WERI-Rb-1 (cell line): ENCODE measurements around the gene RAET1L.

ENCODE experiments used
- DNase-seq: peaks from one replicate; pipeline ENCODE4 v3.0.0-alpha.2; 2020
- H3K27ac ChIP-seq: fragments of 250-450 bp; sonication (Bioruptor Pico); 2 replicates; pipeline ENCODE4 v1.5.1; 2020; ENCODE audit warnings: mild to moderate bottlenecking, moderate library complexity
- H3K27me3 ChIP-seq: fragments of 250-450 bp; sonication (Bioruptor Pico); 2 replicates; pipeline ENCODE4 v1.5.1; 2021; ENCODE audit warnings: mild to moderate bottlenecking, low read depth, moderate library complexity; ENCODE audit not compliant: insufficient read depth, severe bottlenecking
- H3K36me3 ChIP-seq: fragments of 250-450 bp; sonication (Bioruptor Pico); 2 replicates; pipeline ENCODE4 v1.5.1; 2020; ENCODE audit warnings: mild to moderate bottlenecking, moderate library complexity
- H3K4me3 ChIP-seq: 2 replicates; pipeline ENCODE4 v1.5.1; 2011; ENCODE audit warnings: low read depth, mild to moderate bottlenecking, control low read depth, low read length
- H3K9me3 ChIP-seq: fragments of 250-450 bp; sonication (Bioruptor Pico); 2 replicates; pipeline ENCODE4 v1.5.1; 2021; ENCODE audit warnings: mild to moderate bottlenecking, moderate library complexity; ENCODE audit not compliant: severe bottlenecking
- TF ChIP-seq, protein P1 (sequence below): IDR thresholded peaks from 2 replicates; pipeline ENCODE4 v1.5.1; 2011; ENCODE audit warnings: low read depth, mild to moderate bottlenecking, control low read depth, inconsistent platforms, low read length

Gene RAET1L

DNA sequence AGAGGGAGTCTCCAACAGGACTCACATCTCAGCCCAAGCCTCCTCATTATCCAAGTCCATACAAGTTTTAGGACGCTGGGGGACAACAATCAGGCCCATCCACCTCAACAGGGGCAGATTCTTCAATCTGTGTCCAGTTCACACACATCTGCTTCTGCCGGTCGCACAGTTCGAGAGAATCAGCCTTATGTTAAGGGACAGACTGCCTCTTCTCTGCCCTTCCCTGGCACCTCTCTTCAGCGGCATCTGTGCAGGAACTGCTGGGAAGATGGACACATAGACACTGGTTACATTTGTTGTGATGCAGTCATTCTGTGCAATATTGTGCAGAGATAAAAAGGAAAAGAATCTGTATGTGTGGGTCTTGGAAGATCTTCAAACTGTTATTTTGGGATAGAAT, 40.6 kb downstream of the RAET1L start:
- Histone ChIP-seq H3K4me3 (no peak overlapping the region), H3K27ac (no peak overlapping the region), H3K27me3 (peaks cover 76% of the 10 kb centered on the region), H3K36me3 (no peaks in the 10 kb centered on the region), H3K9me3 (peaks cover 2% of the 10 kb centered on the region)
- TF ChIP-seq, protein P1, sequence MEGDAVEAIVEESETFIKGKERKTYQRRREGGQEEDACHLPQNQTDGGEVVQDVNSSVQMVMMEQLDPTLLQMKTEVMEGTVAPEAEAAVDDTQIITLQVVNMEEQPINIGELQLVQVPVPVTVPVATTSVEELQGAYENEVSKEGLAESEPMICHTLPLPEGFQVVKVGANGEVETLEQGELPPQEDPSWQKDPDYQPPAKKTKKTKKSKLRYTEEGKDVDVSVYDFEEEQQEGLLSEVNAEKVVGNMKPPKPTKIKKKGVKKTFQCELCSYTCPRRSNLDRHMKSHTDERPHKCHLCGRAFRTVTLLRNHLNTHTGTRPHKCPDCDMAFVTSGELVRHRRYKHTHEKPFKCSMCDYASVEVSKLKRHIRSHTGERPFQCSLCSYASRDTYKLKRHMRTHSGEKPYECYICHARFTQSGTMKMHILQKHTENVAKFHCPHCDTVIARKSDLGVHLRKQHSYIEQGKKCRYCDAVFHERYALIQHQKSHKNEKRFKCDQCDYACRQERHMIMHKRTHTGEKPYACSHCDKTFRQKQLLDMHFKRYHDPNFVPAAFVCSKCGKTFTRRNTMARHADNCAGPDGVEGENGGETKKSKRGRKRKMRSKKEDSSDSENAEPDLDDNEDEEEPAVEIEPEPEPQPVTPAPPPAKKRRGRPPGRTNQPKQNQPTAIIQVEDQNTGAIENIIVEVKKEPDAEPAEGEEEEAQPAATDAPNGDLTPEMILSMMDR = no peak
- DNase-seq = no peak

DNA sequence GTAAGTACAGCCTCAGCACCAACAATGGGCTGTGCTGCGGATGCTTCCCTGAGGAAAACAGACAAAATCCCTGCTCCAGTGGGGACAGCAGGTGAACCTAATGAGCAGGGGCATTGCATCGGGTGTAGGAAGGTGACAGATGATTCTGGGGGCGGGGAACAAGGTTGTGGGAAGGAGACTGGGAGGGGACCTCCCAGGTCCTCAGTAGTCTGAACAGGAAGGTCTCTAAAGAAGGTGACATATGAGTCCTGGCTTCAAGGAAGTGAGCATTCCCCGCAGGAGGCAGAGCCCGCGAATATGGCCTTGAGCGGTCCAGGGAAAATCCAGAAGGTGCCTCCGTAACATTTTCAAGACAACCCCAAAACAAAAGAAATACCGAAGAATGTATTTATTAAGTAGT, 42.2 kb downstream of the RAET1L start:
- no peak overlapping the region for H3K4me3 ChIP-seq
- no peaks in the 10 kb centered on the region for H3K36me3 ChIP-seq
- no peak for DNase-seq
- H3K27me3 ChIP-seq = peaks cover 66% of the 10 kb centered on the region
- no peak overlapping the region for H3K27ac ChIP-seq
- TF ChIP-seq, protein P1 = no peak
- no peaks in the 10 kb centered on the region for H3K9me3 ChIP-seq

- Histone ChIP-seq H3K9me3 (no peaks in the 10 kb centered on the region), H3K27me3 (peaks cover 54% of the 10 kb centered on the region), H3K4me3 (no peak overlapping the region), H3K36me3 (no peaks in the 10 kb centered on the region), H3K27ac (no peak overlapping the region)
- no peak for DNase-seq
- TF ChIP-seq, protein P1 = no peak
Observed at GRCh38 chr6:149979293-149979692, 46.0 kb downstream of the RAET1L start.

- TF ChIP-seq, protein P1 = no peak
- Histone ChIP-seq H3K4me3 (no peak overlapping the region), H3K36me3 (no peaks in the 10 kb centered on the region), H3K27ac (no peak overlapping the region), H3K27me3 (peaks cover 54% of the 10 kb centered on the region), H3K9me3 (no peaks in the 10 kb centered on the region)
- DNase-seq = no peak
Observed at GRCh38 chr6:149978610-149979009, 46.7 kb downstream of the RAET1L start.

DNA sequence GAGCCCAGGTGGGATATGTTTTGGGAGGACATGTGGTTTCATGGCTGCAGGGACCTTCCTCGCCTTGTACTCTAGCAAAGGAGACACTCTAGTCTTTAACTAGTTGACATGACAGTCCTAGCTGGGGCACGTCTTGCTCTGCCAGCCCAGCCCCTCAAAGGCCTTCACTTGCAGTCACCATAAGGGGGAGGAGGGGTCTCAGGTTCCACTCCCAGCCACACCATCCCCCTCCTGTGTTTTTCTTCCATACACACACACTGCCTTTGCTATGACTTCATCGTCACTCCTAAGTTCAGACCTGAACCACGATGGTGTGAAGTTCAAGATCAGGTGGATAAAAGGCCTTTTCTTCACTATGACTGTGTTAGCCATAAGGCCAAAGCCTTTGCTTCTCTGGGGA, 48.1 kb downstream of the RAET1L start:
- H3K27ac ChIP-seq = no peak overlapping the region
- H3K27me3 ChIP-seq = peaks cover 48% of the 10 kb centered on the region
- no peaks in the 10 kb centered on the region for H3K9me3 ChIP-seq

DNA sequence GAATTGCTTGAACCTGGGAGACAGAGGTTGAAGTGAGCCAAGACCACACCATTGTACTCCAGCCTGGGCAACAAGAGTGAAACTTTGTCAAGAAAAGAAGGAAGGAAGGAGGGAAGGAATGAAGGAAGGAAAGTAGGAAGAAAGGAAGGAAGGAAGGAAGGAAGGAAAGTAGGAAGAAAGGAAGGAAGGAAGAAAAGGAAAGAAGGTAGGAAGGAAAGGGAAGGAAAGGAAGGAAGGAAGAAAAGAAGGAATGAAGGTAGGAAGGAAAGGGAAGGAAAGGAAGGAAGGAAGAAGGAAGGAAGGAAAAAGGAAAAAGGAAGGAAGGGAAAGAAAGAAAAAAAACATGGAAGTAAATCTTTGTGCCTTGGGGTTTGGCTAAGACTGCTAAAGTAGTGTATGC, 49.9 kb downstream of the RAET1L start:
- no peak overlapping the region for H3K4me3 ChIP-seq
- H3K27me3 ChIP-seq = peaks cover 35% of the 10 kb centered on the region
- no peaks in the 10 kb centered on the region for H3K9me3 ChIP-seq
- no peak for DNase-seq
- no peak overlapping the region for H3K27ac ChIP-seq
- TF ChIP-seq, protein P1 = no peak
- no peaks in the 10 kb centered on the region for H3K36me3 ChIP-seq

More for the DNA sequence above, 48.1 kb downstream of the RAET1L start:
- Histone ChIP-seq H3K4me3 (no peak overlapping the region), H3K36me3 (no peaks in the 10 kb centered on the region)
- TF ChIP-seq, protein P1 = no peak
- no peak for DNase-seq
